Chondrocyte (in vitro differentiated cells): Measurements from ENCODE around the gene LEFTY2. TPM values are rescaled to one million over a fixed set of nuclear protein-coding genes. Genes with fewer than 3 reads are reported as not detected.

Experiments
- DNase-seq: peaks from one replicate; pipeline ENCODE4 v3.0.0; 2021; ENCODE audit warnings: mixed read lengths, low spot score
- H3K27ac Mint-ChIP-seq: one replicate; pipeline ENCODE4 v1.8.0; 2021; ENCODE audit warnings: mild to moderate bottlenecking, moderate library complexity, mixed read lengths; ENCODE audit not compliant: unreplicated experiment
- H3K27me3 Mint-ChIP-seq: 2 replicates; pipeline ENCODE4 v1.8.0; 2021; ENCODE audit warnings: low read depth, mixed read lengths
- H3K36me3 Mint-ChIP-seq: 2 replicates; pipeline ENCODE4 v1.8.0; 2021; ENCODE audit warnings: low read depth, mixed read lengths
- H3K4me1 Mint-ChIP-seq: 2 replicates; pipeline ENCODE4 v1.8.0; 2021; ENCODE audit warnings: low read depth, mild to moderate bottlenecking, mixed read lengths
- H3K4me3 Mint-ChIP-seq: one replicate; pipeline ENCODE4 v1.8.0; 2021; ENCODE audit warnings: mild to moderate bottlenecking, moderate library complexity, mixed read lengths; ENCODE audit not compliant: unreplicated experiment
- H3K9me3 Mint-ChIP-seq: 2 replicates; pipeline ENCODE4 v1.8.0; 2021; ENCODE audit warnings: low read depth, mixed read lengths
- total RNA-seq: library from RNA; stranded (reverse); gene quantifications from 3 replicates; pipeline ENCODE4 v1.2.1, GENCODE V29; 2021
- TF ChIP-seq, protein P1 (sequence below): fragments of 200-600 bp; sonication (generic); IDR thresholded peaks from 2 replicates; pipeline ENCODE4 v1.5.0; 2021; ENCODE audit warnings: antibody characterized with exemption, mild to moderate bottlenecking, moderate library complexity

The LEFTY2 gene
- total RNA-seq, 1 donor from 2014 or later: 39.6 TPM

DNA sequence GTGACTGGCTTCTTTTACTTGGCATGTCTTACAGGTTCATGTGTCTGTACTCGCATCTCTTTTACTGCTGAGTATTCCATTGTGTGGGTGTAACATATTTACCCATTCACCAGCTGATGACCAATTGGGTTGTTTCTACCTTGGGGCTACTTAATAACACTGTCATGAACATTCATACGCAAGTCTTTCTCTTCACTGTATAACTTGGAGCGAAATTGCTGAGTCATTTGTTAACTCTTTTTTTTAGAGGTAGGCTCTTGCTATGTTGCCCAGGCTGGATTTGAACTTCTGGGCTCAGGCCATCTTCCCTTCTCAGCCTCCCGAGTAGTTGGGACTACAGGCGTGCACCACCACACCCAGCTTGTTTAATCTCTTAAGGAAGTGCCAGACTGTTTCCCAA lies 23.5 kb downstream of the LEFTY2 start:
- peak; percentile 13 for DNase-seq
- H3K27me3 Mint-ChIP-seq: no peaks in the 10 kb centered on the region
- H3K36me3 Mint-ChIP-seq: peaks cover 9% of the 10 kb centered on the region
- H3K9me3 Mint-ChIP-seq: no peaks in the 10 kb centered on the region
- peaks cover 29% of the 10 kb centered on the region for H3K4me1 Mint-ChIP-seq
- TF ChIP-seq, protein P1, sequence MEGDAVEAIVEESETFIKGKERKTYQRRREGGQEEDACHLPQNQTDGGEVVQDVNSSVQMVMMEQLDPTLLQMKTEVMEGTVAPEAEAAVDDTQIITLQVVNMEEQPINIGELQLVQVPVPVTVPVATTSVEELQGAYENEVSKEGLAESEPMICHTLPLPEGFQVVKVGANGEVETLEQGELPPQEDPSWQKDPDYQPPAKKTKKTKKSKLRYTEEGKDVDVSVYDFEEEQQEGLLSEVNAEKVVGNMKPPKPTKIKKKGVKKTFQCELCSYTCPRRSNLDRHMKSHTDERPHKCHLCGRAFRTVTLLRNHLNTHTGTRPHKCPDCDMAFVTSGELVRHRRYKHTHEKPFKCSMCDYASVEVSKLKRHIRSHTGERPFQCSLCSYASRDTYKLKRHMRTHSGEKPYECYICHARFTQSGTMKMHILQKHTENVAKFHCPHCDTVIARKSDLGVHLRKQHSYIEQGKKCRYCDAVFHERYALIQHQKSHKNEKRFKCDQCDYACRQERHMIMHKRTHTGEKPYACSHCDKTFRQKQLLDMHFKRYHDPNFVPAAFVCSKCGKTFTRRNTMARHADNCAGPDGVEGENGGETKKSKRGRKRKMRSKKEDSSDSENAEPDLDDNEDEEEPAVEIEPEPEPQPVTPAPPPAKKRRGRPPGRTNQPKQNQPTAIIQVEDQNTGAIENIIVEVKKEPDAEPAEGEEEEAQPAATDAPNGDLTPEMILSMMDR: no peak
- no peak overlapping the region for H3K4me3 Mint-ChIP-seq
- no peak overlapping the region for H3K27ac Mint-ChIP-seq

DNA sequence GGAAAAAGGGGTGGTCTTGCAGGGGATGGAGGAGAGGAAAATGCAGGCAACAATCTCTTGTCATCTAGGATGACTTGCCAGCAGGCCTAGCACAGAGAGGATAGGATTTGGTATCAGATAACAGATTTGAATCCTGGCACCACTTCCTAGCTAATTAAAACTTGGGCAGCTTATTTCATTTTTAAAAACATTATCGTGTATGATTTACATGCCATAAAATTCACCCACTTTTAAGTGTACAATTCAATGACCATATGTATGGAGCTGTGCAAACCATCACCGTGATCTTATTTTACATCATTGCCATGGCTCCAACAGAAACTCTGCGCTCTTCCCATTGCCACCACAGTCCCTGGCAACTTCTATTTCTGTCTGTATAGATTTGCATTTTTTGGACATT lies 23.9 kb downstream of the LEFTY2 start:
- Mint-ChIP-seq H3K27ac (no peak overlapping the region), H3K4me1 (peaks cover 26% of the 10 kb centered on the region), H3K36me3 (peaks cover 9% of the 10 kb centered on the region), H3K9me3 (no peaks in the 10 kb centered on the region), H3K4me3 (no peak overlapping the region), H3K27me3 (no peaks in the 10 kb centered on the region)
- TF ChIP-seq, protein P1: no peak
- no peak for DNase-seq

DNA sequence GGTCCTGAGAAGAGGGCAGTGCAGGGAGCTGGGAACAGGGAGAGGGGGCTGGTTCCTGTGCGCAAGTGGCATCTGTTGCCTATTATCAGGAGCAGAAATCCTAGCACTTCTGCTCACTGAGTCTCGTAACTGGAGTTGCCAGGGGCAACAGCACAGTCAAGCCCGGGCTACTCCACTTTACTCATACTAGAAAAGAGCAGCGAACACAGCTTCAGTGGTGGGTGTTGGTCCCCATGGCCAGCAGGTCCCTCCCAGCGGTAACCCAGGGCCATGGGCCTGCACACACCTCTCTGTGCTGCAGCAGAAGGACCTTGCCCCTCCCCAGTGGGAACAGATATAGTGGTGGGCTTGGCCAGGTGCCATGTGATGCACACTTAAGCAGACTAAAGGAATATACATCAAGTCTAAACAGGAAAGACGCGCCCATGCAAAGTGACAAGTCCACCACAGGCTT lies 25.5 kb downstream of the LEFTY2 start:
- H3K4me1 Mint-ChIP-seq: peaks cover 24% of the 10 kb centered on the region
- no peak overlapping the region for H3K4me3 Mint-ChIP-seq
- H3K36me3 Mint-ChIP-seq: peaks cover 7% of the 10 kb centered on the region
- no peaks in the 10 kb centered on the region for H3K27me3 Mint-ChIP-seq
- DNase-seq: no peak
- no peaks in the 10 kb centered on the region for H3K9me3 Mint-ChIP-seq
- no peak overlapping the region for H3K27ac Mint-ChIP-seq
- TF ChIP-seq, protein P1: no peak

DNA sequence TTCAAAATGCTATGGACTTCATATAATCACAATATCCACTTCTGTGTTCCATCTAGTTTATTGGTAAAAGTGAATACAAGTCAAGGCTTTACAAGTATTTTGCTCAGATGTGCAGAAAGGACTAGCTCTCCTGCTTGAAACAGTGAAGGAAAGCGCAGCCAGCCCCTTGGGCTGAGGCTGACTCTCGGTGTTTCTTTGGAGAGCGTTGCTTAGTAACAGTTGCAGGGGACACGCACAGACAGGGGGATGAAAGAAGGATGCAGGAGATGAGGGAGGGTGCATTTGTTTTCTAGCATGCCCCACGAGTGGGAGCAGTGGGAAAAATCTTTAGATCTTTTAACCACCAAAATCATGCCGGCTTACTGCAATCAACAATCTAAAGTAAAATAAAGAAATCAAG lies 26.1 kb downstream of the LEFTY2 start:
- Mint-ChIP-seq H3K4me1 (peaks cover 18% of the 10 kb centered on the region), H3K27ac (no peak overlapping the region), H3K4me3 (no peak overlapping the region), H3K27me3 (no peaks in the 10 kb centered on the region), H3K36me3 (peaks cover 7% of the 10 kb centered on the region), H3K9me3 (no peaks in the 10 kb centered on the region)
- DNase-seq: no peak
- TF ChIP-seq, protein P1: no peak

DNA sequence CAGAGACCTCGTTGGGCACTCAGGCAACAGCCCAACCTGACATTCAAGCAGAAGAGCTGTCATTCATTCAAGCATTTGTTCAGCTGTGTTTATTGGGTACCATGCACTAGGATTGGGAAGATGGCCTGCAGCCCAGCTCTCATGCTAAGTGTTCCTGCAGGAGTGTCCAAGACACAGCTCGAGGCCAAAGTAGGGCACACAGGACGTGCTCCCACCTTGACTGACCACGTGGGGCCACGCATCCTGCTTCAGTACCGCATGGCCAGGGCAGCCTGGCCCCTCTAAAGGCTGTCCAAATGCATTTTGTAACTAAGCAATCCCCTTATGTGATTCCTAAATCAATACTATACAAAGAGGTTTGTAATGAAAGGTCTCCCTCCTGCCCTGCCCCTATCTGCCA lies 26.6 kb downstream of the LEFTY2 start:
- H3K9me3 Mint-ChIP-seq: no peaks in the 10 kb centered on the region
- no peak overlapping the region for H3K27ac Mint-ChIP-seq
- TF ChIP-seq, protein P1: no peak
- peak; percentile 55 for DNase-seq
- no peak overlapping the region for H3K4me3 Mint-ChIP-seq
- H3K27me3 Mint-ChIP-seq: no peaks in the 10 kb centered on the region
- peaks cover 12% of the 10 kb centered on the region for H3K4me1 Mint-ChIP-seq
- H3K36me3 Mint-ChIP-seq: peaks cover 7% of the 10 kb centered on the region
